B cell (primary cell): ENCODE data around the gene FOXL2.

Experiments
- EZH2 ChIP-seq: IDR thresholded peaks from 2 replicates; pipeline ENCODE4 v1.6.1; 2012; ENCODE audit warnings: borderline replicate concordance, low read depth, mild to moderate bottlenecking, moderate library complexity, low read length; ENCODE audit not compliant: insufficient read depth, poor library complexity, severe bottlenecking
- TF ChIP-seq, protein P1 (sequence below): fragments of 200-600 bp; IDR thresholded peaks from one replicate; pipeline ENCODE4 v1.8.0; 2022; ENCODE audit warnings: antibody characterized with exemption, mild to moderate bottlenecking

DNA sequence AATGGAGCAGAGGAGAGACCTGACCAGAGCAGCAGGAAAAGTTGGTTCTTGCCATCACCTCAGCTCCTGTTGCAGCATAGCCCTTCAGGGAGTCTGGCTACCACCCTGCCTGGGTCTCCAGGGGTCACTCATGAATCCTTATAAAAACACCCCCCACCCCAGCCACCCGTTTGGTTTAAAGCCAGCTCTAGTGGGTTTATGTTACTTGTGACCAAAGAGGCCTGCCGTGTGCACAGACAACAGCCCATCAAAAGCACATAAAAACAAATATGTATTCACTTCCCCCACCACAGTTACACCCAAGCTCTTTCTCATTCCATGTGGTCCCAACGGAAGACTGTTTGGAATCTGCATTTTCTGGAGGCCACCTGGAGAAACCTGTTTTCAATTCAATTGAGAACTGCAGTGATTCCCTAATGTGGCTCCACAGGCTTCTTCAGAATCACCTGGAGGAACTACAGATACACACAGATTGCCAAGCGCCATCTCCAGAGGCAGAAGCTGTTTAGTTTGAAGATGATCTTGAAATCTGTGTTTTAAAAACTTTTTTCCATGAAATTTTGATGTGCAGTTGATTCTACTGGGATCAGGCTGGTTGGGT is 13.8 kb downstream of the FOXL2 start:
- TF ChIP-seq, protein P1, sequence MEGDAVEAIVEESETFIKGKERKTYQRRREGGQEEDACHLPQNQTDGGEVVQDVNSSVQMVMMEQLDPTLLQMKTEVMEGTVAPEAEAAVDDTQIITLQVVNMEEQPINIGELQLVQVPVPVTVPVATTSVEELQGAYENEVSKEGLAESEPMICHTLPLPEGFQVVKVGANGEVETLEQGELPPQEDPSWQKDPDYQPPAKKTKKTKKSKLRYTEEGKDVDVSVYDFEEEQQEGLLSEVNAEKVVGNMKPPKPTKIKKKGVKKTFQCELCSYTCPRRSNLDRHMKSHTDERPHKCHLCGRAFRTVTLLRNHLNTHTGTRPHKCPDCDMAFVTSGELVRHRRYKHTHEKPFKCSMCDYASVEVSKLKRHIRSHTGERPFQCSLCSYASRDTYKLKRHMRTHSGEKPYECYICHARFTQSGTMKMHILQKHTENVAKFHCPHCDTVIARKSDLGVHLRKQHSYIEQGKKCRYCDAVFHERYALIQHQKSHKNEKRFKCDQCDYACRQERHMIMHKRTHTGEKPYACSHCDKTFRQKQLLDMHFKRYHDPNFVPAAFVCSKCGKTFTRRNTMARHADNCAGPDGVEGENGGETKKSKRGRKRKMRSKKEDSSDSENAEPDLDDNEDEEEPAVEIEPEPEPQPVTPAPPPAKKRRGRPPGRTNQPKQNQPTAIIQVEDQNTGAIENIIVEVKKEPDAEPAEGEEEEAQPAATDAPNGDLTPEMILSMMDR = no peak
- TF ChIP-seq EZH2 = no peak
